ENCODE results near the gene LRP1B. TPM values are rescaled to one million over a fixed set of nuclear protein-coding genes. Genes with fewer than 3 reads are reported as not detected.

LRP1B gene
- total and polyA plus RNA-seq, 5 donors from 2014 or later = not detected

DNA sequence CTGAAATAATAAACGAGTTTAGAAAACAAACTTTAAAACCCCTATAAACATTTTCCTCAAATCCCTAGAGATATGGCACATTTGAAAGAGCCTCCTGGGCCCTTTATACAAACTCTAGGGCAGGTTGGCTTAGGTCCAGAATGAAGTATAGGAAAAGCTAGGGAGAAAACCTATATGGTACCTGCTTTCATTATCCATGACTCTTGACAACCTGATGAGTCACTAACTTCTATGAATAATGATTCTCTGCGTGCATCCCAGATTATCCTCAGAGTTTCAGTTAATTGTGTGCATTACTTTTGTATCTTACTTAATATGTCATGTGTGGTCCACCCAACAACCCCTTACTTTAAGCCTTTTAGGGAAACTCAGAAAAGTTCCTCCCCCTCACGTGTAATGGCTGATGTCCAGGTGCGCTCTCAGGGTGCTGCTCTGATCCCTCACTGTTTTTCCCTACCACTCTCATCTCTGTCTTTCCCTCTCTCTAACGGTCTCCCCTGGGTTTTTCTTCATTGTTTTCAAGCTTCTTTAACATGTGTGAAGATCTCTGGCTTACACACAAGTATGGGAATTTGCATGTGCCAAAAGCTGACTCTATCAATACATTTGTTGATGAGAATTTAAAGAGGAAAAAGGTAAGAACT, 78.5 kb downstream of the LRP1B start:
- no peak overlapping the region for H3K27ac ChIP-seq (ENCODE audit: insufficient read depth, low read length, poor library complexity, severe bottlenecking)
- Mint-ChIP-seq H3K4me3 (no peak overlapping the region), H3K27ac (no peak overlapping the region), H3K36me3 (no peaks in the 10 kb centered on the region), H3K27me3 (no peaks in the 10 kb centered on the region), H3K4me1 (no peaks in the 10 kb centered on the region), H3K9me3 (peaks cover 1 to 16% (median 8%) of the 10 kb centered on the region in 7 donors)
- H3K4me1 ChIP-seq (ENCODE audit: control insufficient read depth, insufficient read depth, low read length, poor library complexity, severe bottlenecking) = no peaks in the 10 kb centered on the region
- no peak for ATAC-seq (ENCODE audit: low read depth in 2 of 2)
- no peak for DNase-seq
- H3K36me3 ChIP-seq (ENCODE audit: control insufficient read depth, insufficient read depth, low read length) = no peaks in the 10 kb centered on the region
- H3K4me3 ChIP-seq (ENCODE audit: low read depth, low read length) = no peak overlapping the region
- H3K27me3 ChIP-seq (ENCODE audit: control insufficient read depth, insufficient read depth, low read length) = no peaks in the 10 kb centered on the region
- H3K9me3 ChIP-seq (ENCODE audit: control insufficient read depth in 2 of 2, low read length in 2 of 2) = no peaks in the 10 kb centered on the region

DNA sequence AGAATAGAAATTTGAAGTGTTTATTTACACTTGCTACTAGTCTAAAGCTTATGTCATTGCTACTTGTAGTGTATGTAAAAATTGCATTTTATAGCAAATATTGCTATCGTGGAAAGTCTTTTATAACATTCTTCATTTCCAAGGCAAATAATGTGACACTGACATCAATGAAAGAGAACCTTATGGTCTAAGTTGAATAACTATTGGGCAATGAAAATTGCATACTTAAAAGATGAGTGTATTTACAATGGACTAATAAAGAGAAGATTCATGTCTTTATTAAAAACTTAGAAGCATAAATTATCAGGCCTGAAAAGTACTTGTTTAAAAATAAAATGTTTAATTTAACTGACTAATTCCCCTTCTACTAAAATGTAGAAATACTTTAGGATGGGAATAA, 82.2 kb downstream of the LRP1B start:
- no peaks in the 10 kb centered on the region for H3K36me3 Mint-ChIP-seq
- H3K27me3 Mint-ChIP-seq = no peaks in the 10 kb centered on the region
- Histone ChIP-seq H3K9me3 (ENCODE audit: control insufficient read depth in 2 of 2, low read length in 2 of 2) (no peaks in the 10 kb centered on the region), H3K27me3 (ENCODE audit: control insufficient read depth, insufficient read depth, low read length) (no peaks in the 10 kb centered on the region), H3K36me3 (ENCODE audit: control insufficient read depth, insufficient read depth, low read length) (no peaks in the 10 kb centered on the region), H3K4me1 (ENCODE audit: control insufficient read depth, insufficient read depth, low read length, poor library complexity, severe bottlenecking) (no peaks in the 10 kb centered on the region), H3K27ac (ENCODE audit: insufficient read depth, low read length, poor library complexity, severe bottlenecking) (no peak overlapping the region), H3K4me3 (ENCODE audit: low read depth, low read length) (no peak overlapping the region)
- DNase-seq (no peak), ATAC-seq (ENCODE audit: low read depth in 2 of 2) (no peak)
- H3K27ac Mint-ChIP-seq = no peak overlapping the region
- peaks cover 1 to 17% (median 2%) of the 10 kb centered on the region in 7 donors for H3K9me3 Mint-ChIP-seq
- no peak overlapping the region for H3K4me3 Mint-ChIP-seq
- no peaks in the 10 kb centered on the region for H3K4me1 Mint-ChIP-seq

DNA sequence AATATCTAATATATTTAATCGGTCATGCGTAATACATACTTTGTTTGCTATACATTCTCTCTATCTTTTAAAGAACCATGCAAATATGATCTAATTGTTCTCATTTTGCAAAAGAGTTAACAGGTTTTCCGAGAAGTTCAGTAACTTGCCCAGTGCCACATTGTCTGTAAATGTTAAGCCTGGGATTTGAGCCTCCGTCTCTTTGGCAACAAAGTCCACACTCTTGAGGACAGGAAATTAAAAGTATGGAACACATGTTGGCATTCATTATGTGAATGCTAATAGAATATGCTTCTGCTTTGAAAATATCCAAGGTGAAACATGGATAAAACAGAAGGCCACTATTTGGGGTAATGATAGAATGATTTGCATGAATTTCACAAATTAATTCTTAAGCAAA, 85.2 kb downstream of the LRP1B start:
- DNase-seq (no peak), ATAC-seq (ENCODE audit: low read depth in 2 of 2) (no peak)
- Histone ChIP-seq H3K4me3 (ENCODE audit: low read depth, low read length) (no peak overlapping the region), H3K27me3 (ENCODE audit: control insufficient read depth, insufficient read depth, low read length) (no peaks in the 10 kb centered on the region), H3K36me3 (ENCODE audit: control insufficient read depth, insufficient read depth, low read length) (no peaks in the 10 kb centered on the region), H3K4me1 (ENCODE audit: control insufficient read depth, insufficient read depth, low read length, poor library complexity, severe bottlenecking) (no peaks in the 10 kb centered on the region), H3K9me3 (ENCODE audit: control insufficient read depth in 2 of 2, low read length in 2 of 2) (no peaks in the 10 kb centered on the region), H3K27ac (ENCODE audit: insufficient read depth, low read length, poor library complexity, severe bottlenecking) (no peak overlapping the region)
- no peak overlapping the region for H3K4me3 Mint-ChIP-seq
- no peaks in the 10 kb centered on the region for H3K27me3 Mint-ChIP-seq
- no peaks in the 10 kb centered on the region for H3K4me1 Mint-ChIP-seq
- no peak overlapping the region for H3K27ac Mint-ChIP-seq
- peaks cover 0 to 12% (median 1%) of the 10 kb centered on the region in 7 donors for H3K9me3 Mint-ChIP-seq
- no peaks in the 10 kb centered on the region for H3K36me3 Mint-ChIP-seq

DNA sequence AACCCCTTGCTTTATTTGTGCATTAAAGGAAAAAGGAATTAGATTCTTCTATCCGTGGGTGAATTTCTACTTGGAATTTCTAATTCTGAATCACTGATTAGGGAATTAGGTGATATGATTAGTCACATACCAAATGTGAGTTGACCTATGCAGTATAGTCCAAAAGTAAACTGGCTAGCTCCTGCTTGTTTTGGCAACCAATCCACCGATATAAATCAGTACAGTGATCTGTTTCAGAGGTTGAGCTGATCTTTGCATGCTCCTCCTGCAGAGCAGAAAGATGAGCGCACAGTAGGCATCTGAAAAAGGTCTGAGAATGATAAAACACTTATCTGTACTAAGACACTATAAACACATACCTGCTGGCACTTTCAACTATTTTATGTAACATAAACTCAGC, 86.6 kb downstream of the LRP1B start:
- no peaks in the 10 kb centered on the region for H3K27me3 ChIP-seq (ENCODE audit: control insufficient read depth, insufficient read depth, low read length)
- Mint-ChIP-seq H3K4me1 (no peaks in the 10 kb centered on the region), H3K4me3 (no peak overlapping the region), H3K27ac (no peak overlapping the region), H3K9me3 (peaks cover 0 to 16% (median 2%) of the 10 kb centered on the region in 7 donors), H3K36me3 (no peaks in the 10 kb centered on the region), H3K27me3 (no peaks in the 10 kb centered on the region)
- no peak for ATAC-seq (ENCODE audit: low read depth in 2 of 2)
- no peak for DNase-seq
- no peak overlapping the region for H3K27ac ChIP-seq (ENCODE audit: insufficient read depth, low read length, poor library complexity, severe bottlenecking)
- no peaks in the 10 kb centered on the region for H3K9me3 ChIP-seq (ENCODE audit: control insufficient read depth in 2 of 2, low read length in 2 of 2)
- H3K36me3 ChIP-seq (ENCODE audit: control insufficient read depth, insufficient read depth, low read length) = no peaks in the 10 kb centered on the region
- no peaks in the 10 kb centered on the region for H3K4me1 ChIP-seq (ENCODE audit: control insufficient read depth, insufficient read depth, low read length, poor library complexity, severe bottlenecking)
- no peak overlapping the region for H3K4me3 ChIP-seq (ENCODE audit: low read depth, low read length)

DNA sequence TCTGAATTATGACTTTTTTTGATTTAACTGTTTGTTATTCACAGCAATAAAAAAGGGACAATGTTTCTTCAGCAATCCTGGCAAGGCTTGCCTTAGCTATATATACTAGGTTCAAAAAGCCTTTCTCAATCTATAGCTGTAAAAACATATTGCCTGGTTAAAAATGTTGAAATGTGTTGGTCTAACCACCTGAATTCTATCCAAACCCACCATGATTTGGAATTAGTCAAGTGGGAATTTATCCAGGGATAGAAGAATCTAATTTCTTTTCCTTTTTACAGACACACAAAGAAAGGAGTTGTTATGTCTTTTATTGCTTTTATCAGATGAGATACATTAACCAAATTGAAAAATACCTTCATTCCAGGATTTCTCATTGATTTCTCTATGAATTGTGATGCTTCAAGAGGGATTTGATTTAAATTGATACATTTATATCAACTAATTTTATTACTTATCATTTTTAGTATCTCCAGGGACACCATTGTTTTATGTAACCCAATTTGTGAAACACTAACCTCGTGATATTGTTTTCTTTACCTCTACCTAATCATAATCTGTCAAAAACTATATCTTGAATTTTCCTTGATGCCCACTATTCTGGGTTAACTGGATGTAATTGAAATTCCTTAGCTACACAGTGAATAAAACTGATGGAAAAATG, 88.1 kb downstream of the LRP1B start:
- H3K4me3 ChIP-seq (ENCODE audit: low read depth, low read length) = no peak overlapping the region
- Mint-ChIP-seq H3K4me3 (no peak overlapping the region), H3K36me3 (no peaks in the 10 kb centered on the region), H3K27ac (no peak overlapping the region), H3K27me3 (no peaks in the 10 kb centered on the region), H3K4me1 (no peaks in the 10 kb centered on the region), H3K9me3 (peaks cover 0 to 13% (median 2%) of the 10 kb centered on the region in 7 donors)
- no peaks in the 10 kb centered on the region for H3K4me1 ChIP-seq (ENCODE audit: control insufficient read depth, insufficient read depth, low read length, poor library complexity, severe bottlenecking)
- no peak for ATAC-seq (ENCODE audit: low read depth in 2 of 2)
- no peak overlapping the region for H3K27ac ChIP-seq (ENCODE audit: insufficient read depth, low read length, poor library complexity, severe bottlenecking)
- no peaks in the 10 kb centered on the region for H3K36me3 ChIP-seq (ENCODE audit: control insufficient read depth, insufficient read depth, low read length)
- no peaks in the 10 kb centered on the region for H3K9me3 ChIP-seq (ENCODE audit: control insufficient read depth in 2 of 2, low read length in 2 of 2)
- DNase-seq = no peak
- no peaks in the 10 kb centered on the region for H3K27me3 ChIP-seq (ENCODE audit: control insufficient read depth, insufficient read depth, low read length)

DNA sequence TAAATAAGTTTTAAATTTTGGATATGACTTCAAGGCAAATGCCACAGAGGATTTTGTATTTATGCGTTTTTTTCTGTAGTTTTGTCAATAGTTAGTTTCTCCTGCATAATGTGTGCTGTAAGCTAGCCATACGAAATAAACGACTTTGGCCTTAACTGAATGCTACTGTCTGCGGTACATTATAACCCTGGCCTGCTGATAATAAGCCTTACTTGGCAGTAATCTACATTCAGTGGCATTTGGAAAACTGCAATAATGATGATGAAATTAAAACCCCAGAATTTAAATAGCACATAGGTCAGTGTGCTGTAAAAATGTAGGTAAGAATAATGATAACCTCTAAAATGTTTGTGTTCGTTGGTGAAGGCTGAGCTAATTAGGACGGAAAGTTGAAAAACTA, 88.8 kb downstream of the LRP1B start:
- no peak overlapping the region for H3K4me3 ChIP-seq (ENCODE audit: low read depth, low read length)
- Mint-ChIP-seq H3K27ac (no peak overlapping the region), H3K4me3 (no peak overlapping the region), H3K4me1 (no peaks in the 10 kb centered on the region), H3K27me3 (no peaks in the 10 kb centered on the region), H3K9me3 (peaks cover 0 to 11% (median 3%) of the 10 kb centered on the region in 7 donors), H3K36me3 (no peaks in the 10 kb centered on the region)
- H3K36me3 ChIP-seq (ENCODE audit: control insufficient read depth, insufficient read depth, low read length) = no peaks in the 10 kb centered on the region
- no peak for DNase-seq
- H3K27ac ChIP-seq (ENCODE audit: insufficient read depth, low read length, poor library complexity, severe bottlenecking) = no peak overlapping the region
- H3K27me3 ChIP-seq (ENCODE audit: control insufficient read depth, insufficient read depth, low read length) = no peaks in the 10 kb centered on the region
- no peaks in the 10 kb centered on the region for H3K4me1 ChIP-seq (ENCODE audit: control insufficient read depth, insufficient read depth, low read length, poor library complexity, severe bottlenecking)
- no peak for ATAC-seq (ENCODE audit: low read depth in 2 of 2)
- no peaks in the 10 kb centered on the region for H3K9me3 ChIP-seq (ENCODE audit: control insufficient read depth in 2 of 2, low read length in 2 of 2)

DNA sequence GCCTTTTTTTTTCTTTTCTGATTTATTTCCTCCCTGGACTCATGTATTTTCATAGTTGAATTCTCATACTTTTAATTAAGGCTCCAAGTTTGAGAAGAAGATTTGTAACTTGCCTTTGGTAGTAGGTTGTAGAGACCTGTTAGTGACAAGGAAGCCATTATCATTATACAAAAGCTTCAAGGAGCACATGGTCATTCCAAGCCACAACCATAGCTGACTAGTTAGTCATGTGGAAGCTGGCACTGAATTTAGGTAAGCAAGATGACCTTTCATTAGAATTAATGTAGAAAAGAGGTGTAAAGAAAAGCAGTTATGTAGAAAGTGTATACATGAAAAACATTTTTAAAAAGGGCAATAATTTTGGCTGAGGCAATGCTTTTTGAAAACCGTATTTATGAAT, 89.7 kb downstream of the LRP1B start:
- Histone ChIP-seq H3K4me1 (ENCODE audit: control insufficient read depth, insufficient read depth, low read length, poor library complexity, severe bottlenecking) (no peaks in the 10 kb centered on the region), H3K27me3 (ENCODE audit: control insufficient read depth, insufficient read depth, low read length) (no peaks in the 10 kb centered on the region), H3K9me3 (ENCODE audit: control insufficient read depth in 2 of 2, low read length in 2 of 2) (no peaks in the 10 kb centered on the region), H3K4me3 (ENCODE audit: low read depth, low read length) (no peak overlapping the region), H3K36me3 (ENCODE audit: control insufficient read depth, insufficient read depth, low read length) (no peaks in the 10 kb centered on the region), H3K27ac (ENCODE audit: insufficient read depth, low read length, poor library complexity, severe bottlenecking) (no peak overlapping the region)
- ATAC-seq (ENCODE audit: low read depth in 2 of 2) (no peak), DNase-seq (no peak)
- H3K27me3 Mint-ChIP-seq = no peaks in the 10 kb centered on the region
- no peaks in the 10 kb centered on the region for H3K36me3 Mint-ChIP-seq
- H3K9me3 Mint-ChIP-seq = peaks cover 0 to 11% (median 3%) of the 10 kb centered on the region in 7 donors
- no peak overlapping the region for H3K4me3 Mint-ChIP-seq
- H3K4me1 Mint-ChIP-seq = no peaks in the 10 kb centered on the region
- no peak overlapping the region for H3K27ac Mint-ChIP-seq

DNA sequence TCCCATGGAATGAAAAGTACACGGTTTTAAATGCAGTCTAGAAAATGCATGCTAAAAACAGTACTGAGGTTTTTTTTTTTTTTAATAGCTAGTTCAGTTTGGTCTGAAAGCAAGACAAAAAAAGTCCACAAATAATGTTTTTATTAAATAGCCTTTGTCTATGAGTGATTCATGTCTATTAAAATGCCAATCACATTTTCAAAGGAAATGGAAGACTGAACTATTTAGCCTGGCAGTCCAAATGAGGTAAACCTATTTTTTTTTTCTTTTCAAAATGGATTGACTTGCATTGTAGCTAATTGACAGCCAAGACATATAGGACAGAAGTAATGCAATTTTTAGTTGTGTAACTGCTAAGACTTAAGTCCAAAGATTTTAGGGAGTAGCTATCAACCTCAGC, 90.3 kb downstream of the LRP1B start:
- ATAC-seq (ENCODE audit: low read depth in 2 of 2) = no peak
- H3K4me3 Mint-ChIP-seq = no peak overlapping the region
- no peaks in the 10 kb centered on the region for H3K36me3 Mint-ChIP-seq
- Histone ChIP-seq H3K4me1 (ENCODE audit: control insufficient read depth, insufficient read depth, low read length, poor library complexity, severe bottlenecking) (no peaks in the 10 kb centered on the region), H3K27me3 (ENCODE audit: control insufficient read depth, insufficient read depth, low read length) (no peaks in the 10 kb centered on the region), H3K9me3 (ENCODE audit: control insufficient read depth in 2 of 2, low read length in 2 of 2) (peaks cover 0 to 3% of the 10 kb centered on the region in 2 experiments), H3K4me3 (ENCODE audit: low read depth, low read length) (no peak overlapping the region), H3K27ac (ENCODE audit: insufficient read depth, low read length, poor library complexity, severe bottlenecking) (no peak overlapping the region), H3K36me3 (ENCODE audit: control insufficient read depth, insufficient read depth, low read length) (no peaks in the 10 kb centered on the region)
- H3K27ac Mint-ChIP-seq = no peak overlapping the region
- peaks cover 0 to 11% (median 5%) of the 10 kb centered on the region in 7 donors for H3K9me3 Mint-ChIP-seq
- DNase-seq = no peak
- H3K4me1 Mint-ChIP-seq = no peaks in the 10 kb centered on the region
- H3K27me3 Mint-ChIP-seq = no peaks in the 10 kb centered on the region

All from CD4-positive, CD25-positive, alpha-beta regulatory T cell (primary cell).